Prostate gland (tissue), 2 donors: ENCODE measurements around the gene KLHDC3. TPM values are rescaled to one million over a fixed set of nuclear protein-coding genes. Genes with fewer than 3 reads are reported as not detected.
"Not testable (repeated sequence)": the region's sequence is repeated elsewhere in the genome, so short reads cannot be mapped to it uniquely, and the experiment has no call there.

Experiments
- DNase-seq: peaks from one replicate; pipeline ENCODE4 v3.0.0-alpha.2; 2019; ENCODE audit warnings: low spot score
- H3K27ac ChIP-seq, 2 donors: fragments of 200-600 bp; sonication (generic); 2 replicates each; pipeline ENCODE4 v1.5.1; 2017 to 2019
- H3K27me3 ChIP-seq: fragments of 200-600 bp; sonication (generic); replicated peaks from 2 replicates; pipeline ENCODE4 v1.5.1; 2019; ENCODE audit not compliant: insufficient read depth
- H3K36me3 ChIP-seq, 2 donors: fragments of 200-600 bp; sonication (generic); 1 replicate in 1 of 2; 2 replicates in 1 of 2; pipeline versions ENCODE4 v1.5.1 to v1.8.1; 2017 to 2019
- H3K4me1 ChIP-seq: fragments of 200-600 bp; sonication (generic); replicated peaks from 2 replicates; pipeline ENCODE4 v1.5.1; 2019
- H3K4me3 ChIP-seq, 2 donors: fragments of 200-600 bp; sonication (generic); 2 replicates each; pipeline ENCODE4 v1.5.1; 2017 to 2019
- H3K9me3 ChIP-seq: fragments of 200-600 bp; sonication (generic); 2 replicates; pipeline ENCODE4 v1.5.1; 2017
- POLR2A ChIP-seq: fragments of 450-650 bp; IDR thresholded peaks from one replicate; pipeline ENCODE4 v1.6.1; 2016; ENCODE audit warnings: antibody characterized with exemption, mild to moderate bottlenecking
- POLR2AphosphoS5 ChIP-seq: sonication (generic); formaldehyde crosslinking; IDR thresholded peaks from one replicate; pipeline ENCODE4 v1.6.1; 2017; ENCODE audit warnings: antibody characterized with exemption
- WGBS: methylation state at CpG from one replicate; pipeline ENCODE4 v1.1.5; 2018; 5-methylcytosine and 5-hydroxymethylcytosine counted together
- intact Hi-C: fragments of 100-400 bp; cut with DNase I; formaldehyde crosslinking; loops from one replicate; pipeline ENCODE4 v1.14.2; 2022
- total RNA-seq, 2 donors: library from RNA; depleted of rRNA; stranded (reverse); fragments of >200 nt; gene quantifications; one replicate each; pipeline ENCODE4 v1.1.0, GENCODE V29; 2016
- TF ChIP-seq, protein P1 (sequence below), 4 experiments: fragments of 200-600 bp in 2 of 4; fragments of 450-650 bp in 2 of 4; sonication (generic) in 2 of 4; IDR thresholded peaks; 1 replicate in 3 of 4; 2 replicates in 1 of 4; pipeline ENCODE4 v1.5.1; 2016 to 2019; ENCODE audit warnings: antibody characterized with exemption in 4 of 4, mild to moderate bottlenecking in 2 of 4, moderate library complexity in 2 of 4

Gene KLHDC3
- total RNA-seq, 2 donors from 2014 or later, result 138 to 148 TPM

DNA sequence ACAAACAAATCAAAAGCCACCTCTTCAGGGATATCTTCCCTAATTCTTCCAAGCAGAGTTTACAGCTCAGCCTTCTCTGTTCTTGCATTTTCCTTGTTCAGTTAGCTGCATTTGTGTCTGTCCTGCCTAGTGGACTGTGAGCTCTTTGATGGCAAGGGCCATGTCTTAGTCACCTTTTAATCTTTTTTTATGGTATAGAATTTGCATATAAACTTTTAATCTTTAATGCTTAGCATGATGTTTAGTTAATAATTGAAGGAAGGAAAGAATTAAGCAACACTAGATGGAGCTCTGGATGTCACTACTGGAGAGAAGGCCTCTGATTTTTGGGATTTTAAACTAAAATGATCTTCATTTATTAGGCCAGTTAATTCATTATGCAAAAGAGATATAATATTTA lies 17.5 kb upstream of the KLHDC3 start:
- no peaks in the 10 kb centered on the region for H3K27me3 ChIP-seq
- no peak for DNase-seq
- no peak overlapping the region for H3K4me3 ChIP-seq
- no peaks in the 10 kb centered on the region for H3K36me3 ChIP-seq
- intact Hi-C loops, result no loop called here
- H3K9me3 ChIP-seq, result no peaks in the 10 kb centered on the region
- no peak for TF ChIP-seq POLR2A
- TF ChIP-seq, protein P1, sequence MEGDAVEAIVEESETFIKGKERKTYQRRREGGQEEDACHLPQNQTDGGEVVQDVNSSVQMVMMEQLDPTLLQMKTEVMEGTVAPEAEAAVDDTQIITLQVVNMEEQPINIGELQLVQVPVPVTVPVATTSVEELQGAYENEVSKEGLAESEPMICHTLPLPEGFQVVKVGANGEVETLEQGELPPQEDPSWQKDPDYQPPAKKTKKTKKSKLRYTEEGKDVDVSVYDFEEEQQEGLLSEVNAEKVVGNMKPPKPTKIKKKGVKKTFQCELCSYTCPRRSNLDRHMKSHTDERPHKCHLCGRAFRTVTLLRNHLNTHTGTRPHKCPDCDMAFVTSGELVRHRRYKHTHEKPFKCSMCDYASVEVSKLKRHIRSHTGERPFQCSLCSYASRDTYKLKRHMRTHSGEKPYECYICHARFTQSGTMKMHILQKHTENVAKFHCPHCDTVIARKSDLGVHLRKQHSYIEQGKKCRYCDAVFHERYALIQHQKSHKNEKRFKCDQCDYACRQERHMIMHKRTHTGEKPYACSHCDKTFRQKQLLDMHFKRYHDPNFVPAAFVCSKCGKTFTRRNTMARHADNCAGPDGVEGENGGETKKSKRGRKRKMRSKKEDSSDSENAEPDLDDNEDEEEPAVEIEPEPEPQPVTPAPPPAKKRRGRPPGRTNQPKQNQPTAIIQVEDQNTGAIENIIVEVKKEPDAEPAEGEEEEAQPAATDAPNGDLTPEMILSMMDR (IDR thresholded peaks at IDR 0.05), result no peak
- no peak for TF ChIP-seq POLR2AphosphoS5
- no peak overlapping the region for H3K27ac ChIP-seq
- no peaks in the 10 kb centered on the region for H3K4me1 ChIP-seq

DNA sequence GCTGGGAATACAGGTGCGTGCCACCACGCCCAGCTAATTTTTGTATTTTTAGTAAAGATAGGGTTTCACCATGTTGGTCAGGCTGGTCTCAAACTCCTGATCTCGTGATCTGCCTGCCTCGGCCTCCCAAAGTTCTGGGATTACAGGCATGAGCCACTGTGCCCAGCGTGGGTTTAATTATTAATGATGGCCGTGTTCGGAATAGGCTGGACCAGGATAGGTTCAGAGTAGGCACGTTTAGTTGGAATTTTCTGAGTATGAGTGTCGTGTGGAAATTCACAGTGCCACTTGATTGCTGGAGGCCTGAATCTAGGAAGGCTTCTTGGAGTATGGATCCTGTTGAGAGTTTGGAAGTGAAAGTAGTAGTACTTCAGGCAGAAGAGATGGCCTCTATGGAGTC lies 15.8 kb upstream of the KLHDC3 start:
- H3K27ac ChIP-seq, H3K27me3 ChIP-seq, H3K36me3 ChIP-seq, H3K4me1 ChIP-seq, H3K4me3 ChIP-seq, H3K9me3 ChIP-seq, intact Hi-C loops, DNase-seq: not testable (repeated sequence)
- WGBS, result 96% methylated on average over 9 of the region's 9 CpGs

DNA sequence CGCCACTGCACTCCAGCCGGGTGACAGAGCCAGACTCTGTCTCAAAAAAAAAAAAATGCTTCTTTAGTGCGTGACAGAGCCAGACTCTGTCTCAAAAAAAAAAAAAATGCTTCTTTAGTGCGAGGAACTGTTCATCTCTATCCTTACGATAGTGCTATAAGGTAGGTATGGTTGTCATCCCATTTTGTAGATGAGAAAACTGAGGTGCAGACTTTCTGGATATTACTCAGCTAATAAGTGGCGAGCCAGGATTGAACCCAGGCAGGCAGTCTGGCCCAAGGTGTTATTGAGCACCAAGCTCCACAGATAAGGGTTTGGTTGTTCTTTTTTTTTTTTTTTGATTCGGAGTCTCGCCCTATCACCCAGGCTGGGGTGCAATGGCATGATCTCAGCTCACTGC lies 12.2 kb upstream of the KLHDC3 start:
- TF ChIP-seq POLR2A (no peak), POLR2AphosphoS5 (no peak)
- TF ChIP-seq, protein P1 (IDR thresholded peaks at IDR 0.05), result no peak
- Histone ChIP-seq H3K27ac (no peak overlapping the region), H3K4me3 (no peak overlapping the region), H3K27me3 (no peaks in the 10 kb centered on the region), H3K4me1 (no peaks in the 10 kb centered on the region), H3K36me3 (no peaks in the 10 kb centered on the region), H3K9me3 (no peaks in the 10 kb centered on the region)
- 94% methylated on average over 8 of the region's 8 CpGs for WGBS
- DNase-seq, result no peak
- intact Hi-C loops, result no loop called here

DNA sequence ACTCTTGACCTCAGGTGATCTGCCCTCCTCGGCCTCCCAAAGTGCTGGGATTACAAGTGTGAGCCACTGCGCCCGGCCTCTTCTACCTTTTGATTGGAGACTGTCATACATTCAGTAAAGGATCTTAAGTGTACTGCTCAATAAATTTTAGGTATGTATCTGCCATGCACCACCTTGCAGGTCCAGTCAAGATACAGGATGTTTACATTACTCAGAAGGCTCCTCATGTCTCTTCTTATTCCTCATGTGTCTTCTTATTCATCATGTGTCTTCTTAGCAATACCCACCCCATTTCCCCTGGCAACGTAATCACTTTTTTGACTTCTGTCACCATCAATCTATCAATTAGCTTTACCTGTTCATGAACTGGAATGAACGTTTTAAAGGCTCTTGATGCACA lies 8.2 kb upstream of the KLHDC3 start:
- DNase-seq, result no peak
- no peaks in the 10 kb centered on the region for H3K27me3 ChIP-seq
- intact Hi-C loops, result no loop called here
- peaks cover 0 to 10% of the 10 kb centered on the region in 2 donors for H3K36me3 ChIP-seq
- no peaks in the 10 kb centered on the region for H3K4me1 ChIP-seq
- no peak overlapping the region for H3K27ac ChIP-seq
- H3K9me3 ChIP-seq, result no peaks in the 10 kb centered on the region
- H3K4me3 ChIP-seq, result no peak overlapping the region
- WGBS, result 69% methylated on average over 5 of the region's 5 CpGs
- TF ChIP-seq, protein P1 (IDR thresholded peaks at IDR 0.05), result no peak
- TF ChIP-seq POLR2AphosphoS5 (no peak), POLR2A (no peak)

DNA sequence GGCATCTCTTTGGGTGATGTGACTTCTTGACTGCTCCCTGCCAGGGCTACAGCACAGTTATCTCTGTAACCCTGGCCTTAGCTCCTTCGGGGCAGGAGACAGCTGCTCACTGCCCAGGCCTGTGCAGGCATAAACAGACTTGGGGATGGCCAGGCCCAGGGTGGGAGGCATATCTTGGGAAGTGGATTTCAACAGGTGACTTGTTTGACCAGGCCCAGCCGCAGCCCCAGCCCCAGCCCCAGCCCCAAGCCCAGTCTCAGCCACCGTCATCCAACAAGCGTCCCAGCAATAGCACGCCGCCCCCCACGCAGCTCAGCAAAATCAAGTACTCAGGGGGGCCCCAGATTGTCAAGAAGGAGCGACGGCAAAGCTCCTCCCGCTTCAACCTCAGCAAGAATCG lies 7.8 kb upstream of the KLHDC3 start:
- no peak for TF ChIP-seq POLR2A
- TF ChIP-seq, protein P1 (IDR thresholded peaks at IDR 0.05), result no peak
- no peak for TF ChIP-seq POLR2AphosphoS5
- no peak for DNase-seq
- Histone ChIP-seq H3K27me3 (no peaks in the 10 kb centered on the region), H3K4me1 (no peaks in the 10 kb centered on the region), H3K27ac (no peak overlapping the region), H3K36me3 (peaks cover 4 to 10% of the 10 kb centered on the region in 2 donors), H3K4me3 (no peak overlapping the region), H3K9me3 (no peaks in the 10 kb centered on the region)
- intact Hi-C loops, result no loop called here
- 92% methylated on average over 11 of the region's 11 CpGs for WGBS
